Stimulated activated CD4-positive, alpha-beta T cell treated with anti-CD3 and anti-CD28 coated beads, Interleukin-1b, Interleukin-23, amount 100 ng/mL, for 24 hours (primary cell): ENCODE data around the gene BCLAF1.
"Not testable (repeated sequence)": the region's sequence is repeated elsewhere in the genome, so short reads cannot be mapped to it uniquely, and the experiment has no call there.

Experiments
- DNase-seq, 4 experiments: peaks; one replicate each; pipeline ENCODE4 v3.0.0-alpha.2; 2020; ENCODE audit warnings: low read depth in 4 of 4, low spot score in 1 of 4

The BCLAF1 gene

GRCh38 chr6:136312975-136313374 is 23.3 kb upstream of the BCLAF1 start:
- DNase-seq = no peak

- no peak for DNase-seq
Observed at GRCh38 chr6:136309729-136310311, 20.2 kb upstream of the BCLAF1 start.

DNA sequence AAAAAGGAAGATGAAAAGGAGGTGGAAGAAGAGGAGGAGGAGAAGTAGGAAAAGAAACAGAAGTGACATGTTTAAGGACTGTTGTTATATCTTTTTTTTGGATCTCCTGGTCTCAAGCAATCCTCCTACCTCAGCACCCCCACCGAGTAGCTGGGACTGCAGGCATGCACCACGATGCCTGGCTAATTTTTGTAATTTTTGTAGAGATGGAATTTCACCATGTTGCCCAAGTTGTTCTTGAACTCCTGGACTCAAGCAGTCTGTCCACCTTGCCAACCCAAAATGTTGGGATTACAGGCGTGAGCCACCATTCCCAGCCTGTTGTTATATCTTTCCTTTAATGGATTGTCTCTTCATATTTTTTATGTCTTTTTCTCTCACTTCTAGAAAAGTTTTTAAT is 19.5 kb upstream of the BCLAF1 start:
- no peak for DNase-seq

DNA sequence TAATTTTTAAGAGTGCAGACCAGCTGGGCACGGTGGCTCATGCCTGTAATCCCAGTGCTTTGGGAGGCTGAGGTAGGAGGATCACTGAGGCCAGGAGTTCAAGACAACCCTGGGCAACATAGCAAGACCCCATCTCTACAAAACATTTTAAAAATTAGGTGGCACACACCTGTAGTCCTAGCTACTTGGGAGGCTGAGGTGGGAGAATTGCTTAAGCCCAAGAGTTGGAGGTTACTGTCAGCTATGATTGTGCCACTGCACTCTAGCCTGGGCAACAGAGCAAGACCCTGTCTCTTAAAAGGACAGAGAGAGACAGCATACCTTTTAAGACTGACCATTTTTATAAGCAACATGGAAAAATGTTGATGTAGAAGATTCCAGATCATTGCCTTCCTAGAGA is 18.8 kb upstream of the BCLAF1 start:
- not testable (repeated sequence) for DNase-seq

DNA sequence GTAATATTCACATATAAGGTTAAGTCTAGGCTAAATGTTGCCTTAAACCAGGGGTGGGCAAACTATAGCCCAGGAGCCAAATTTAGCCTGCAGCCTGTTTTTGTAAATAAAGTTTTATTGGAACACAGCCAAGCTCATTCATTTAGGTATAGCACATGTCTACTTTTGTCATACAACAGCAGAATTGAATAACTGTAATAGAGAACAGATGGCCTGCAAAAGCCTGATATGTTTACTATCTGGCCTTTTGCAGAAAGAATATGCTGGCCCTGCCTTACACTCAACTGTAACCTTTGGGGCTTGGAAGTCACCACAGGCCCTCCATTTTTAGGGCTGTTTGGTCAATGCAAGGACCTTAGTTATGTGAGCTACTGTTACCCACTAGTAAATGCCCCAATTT is 17.7 kb upstream of the BCLAF1 start:
- DNase-seq = no peak

DNA sequence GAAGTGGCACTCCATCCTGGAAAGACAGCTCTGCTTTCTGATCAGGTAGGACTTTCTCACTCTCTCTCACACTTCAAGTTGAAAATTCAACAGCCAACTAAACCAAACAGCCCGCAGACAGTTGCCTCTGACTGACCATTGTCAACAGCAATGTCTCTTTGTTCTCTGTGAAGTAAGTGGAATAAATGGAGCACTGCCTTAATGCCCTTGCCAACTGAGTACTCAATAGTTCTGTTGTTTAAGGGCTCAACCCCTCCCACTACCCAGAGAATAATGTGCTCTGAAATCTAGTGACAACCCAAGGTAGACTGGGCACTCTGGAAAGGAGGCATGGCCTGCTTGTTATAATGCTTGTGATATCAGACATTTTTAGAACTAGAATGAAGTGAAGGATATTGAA is 16.8 kb upstream of the BCLAF1 start:
- DNase-seq = no peak

GRCh38 chr6:136304410-136304809 is 14.8 kb upstream of the BCLAF1 start:
- no peak for DNase-seq

- no peak for DNase-seq
Observed at GRCh38 chr6:136303516-136303915, 13.9 kb upstream of the BCLAF1 start.

GRCh38 chr6:136294621-136295020 is 5.0 kb upstream of the BCLAF1 start:
- DNase-seq = no peak

DNA sequence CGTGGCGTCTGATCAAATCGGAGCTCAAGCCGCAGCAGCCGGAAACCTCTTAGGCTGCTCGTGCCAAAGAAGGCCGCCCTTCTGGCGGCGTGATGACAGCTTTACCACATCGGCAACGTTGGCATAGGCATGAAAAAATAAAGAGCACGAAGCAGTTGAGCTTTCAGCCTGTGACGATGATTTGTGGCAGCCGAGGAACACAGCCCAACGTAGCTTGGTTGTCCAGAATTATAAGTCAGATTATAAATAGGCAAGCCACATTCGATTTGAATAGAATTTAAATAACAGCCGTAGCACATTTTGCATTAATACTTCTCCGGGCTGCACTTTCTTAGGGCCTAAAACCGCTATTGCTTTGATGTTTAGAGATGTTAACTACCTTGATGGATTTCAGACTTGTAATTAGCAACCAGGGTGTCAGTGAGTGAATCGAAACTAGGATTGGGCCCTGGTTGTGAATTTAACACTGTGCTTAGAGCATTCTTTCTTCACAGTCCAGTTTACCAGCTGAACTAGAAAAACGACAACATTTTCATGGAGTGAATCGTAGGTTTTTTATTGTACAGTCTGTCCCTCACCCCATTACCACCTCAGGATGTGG is 864 bp upstream of the BCLAF1 start:
- peak; percentile 35 to 44 (median 40) for DNase-seq

- DNase-seq = peak; percentile 81 to 84 (median 84)
Observed at GRCh38 chr6:136289327-136289578, 393 bp downstream of the BCLAF1 start.

DNA sequence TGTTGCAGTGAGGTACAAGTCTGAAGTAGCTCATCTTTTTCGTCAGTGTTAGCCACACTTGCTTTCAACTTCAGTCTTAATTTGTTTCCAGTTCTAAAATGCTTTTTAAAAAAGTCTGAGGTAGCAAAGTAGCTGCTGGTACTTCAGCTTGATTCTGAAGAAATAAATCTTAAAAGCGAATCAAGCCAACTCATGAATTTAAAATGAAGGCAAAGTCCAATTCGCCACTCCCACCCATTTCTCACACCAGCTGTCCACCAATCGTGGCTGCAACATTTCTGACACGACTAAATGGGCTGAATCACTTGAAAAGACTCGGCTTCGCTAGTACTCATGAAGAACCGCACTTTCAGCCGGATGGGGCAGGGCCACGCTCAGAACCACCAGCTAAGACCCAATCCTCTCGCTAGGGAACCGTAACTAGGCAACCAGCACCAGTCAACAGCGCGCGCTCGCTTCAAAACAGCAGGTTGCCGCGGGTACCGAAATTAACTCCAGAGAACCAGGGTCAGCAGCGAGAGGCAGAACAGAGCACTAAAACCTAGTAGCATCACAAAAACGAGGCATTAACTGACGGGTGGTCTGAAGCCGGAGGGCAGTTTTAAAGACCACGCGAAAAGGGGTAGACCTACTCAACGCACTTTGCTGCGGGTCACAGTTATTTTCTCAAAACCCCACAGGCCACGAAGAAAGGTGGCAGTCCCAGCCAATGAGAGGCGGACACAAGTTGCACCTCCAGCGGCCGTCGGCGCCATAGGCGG is 900 bp downstream of the BCLAF1 start:
- peak; percentile 56 to 73 (median 69) for DNase-seq

DNA sequence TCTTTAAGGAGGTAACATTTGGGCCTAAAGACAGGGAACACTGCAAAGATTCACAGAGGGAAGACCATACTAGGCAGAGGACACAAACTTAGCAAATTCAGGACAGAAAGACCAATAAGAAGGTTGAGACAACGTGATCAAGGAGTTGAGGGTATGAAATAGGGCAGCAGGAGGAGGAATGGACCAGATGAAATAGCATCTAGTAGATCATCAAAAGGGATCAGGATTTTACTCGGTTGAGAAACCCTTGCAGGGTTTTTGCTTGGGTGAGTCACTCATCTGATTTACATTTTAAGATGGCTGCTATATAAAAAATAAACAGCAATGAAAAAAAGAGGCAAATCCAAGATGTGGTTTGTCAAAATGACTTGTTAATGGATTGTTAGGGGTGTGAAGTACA is 4.7 kb downstream of the BCLAF1 start:
- DNase-seq = no peak

DNA sequence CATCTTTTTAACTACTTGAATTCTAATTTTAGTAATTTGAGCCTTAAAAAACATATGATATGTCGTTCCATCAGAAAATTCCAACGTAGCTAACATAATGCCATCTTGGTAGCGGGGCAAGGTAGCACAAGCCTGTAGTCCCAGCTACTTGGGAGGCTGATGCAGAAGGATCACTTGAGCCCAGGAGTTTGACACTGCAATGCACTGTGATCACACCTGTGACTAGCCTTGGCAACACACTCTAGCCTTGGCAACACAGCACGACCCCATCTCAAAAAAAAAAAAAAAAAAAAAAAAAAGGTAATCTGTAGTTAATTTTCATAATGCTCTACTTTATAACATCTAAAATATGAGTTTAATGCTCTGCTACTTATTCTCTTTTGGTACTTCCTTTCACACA is 6.7 kb downstream of the BCLAF1 start:
- no peak for DNase-seq

DNA sequence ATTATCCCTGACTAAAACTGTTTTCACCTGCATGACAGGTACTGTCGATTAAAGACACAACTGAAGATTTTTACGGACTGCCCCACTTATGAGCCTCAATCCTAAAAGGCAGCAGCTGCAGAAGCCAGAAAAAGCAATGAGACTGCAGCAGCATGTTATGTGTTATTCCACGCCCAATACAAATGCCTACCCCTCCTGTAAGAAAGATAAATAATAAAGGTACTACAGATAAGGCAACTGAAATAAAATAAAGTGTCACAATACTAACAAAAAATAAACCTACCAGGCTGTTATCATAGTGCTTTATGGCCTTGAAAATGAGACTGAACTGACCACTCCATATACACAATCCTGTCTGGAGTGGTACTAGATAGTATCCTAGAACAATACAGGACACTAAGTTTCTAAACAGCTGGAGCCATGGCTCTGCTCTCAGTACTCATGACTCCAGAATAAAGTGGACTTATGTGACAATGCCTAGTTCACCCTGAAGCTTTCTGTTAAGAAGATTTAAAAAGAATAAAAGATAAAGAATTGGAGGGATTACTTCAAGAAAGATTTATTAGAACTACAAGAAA is 9.5 kb downstream of the BCLAF1 start:
- DNase-seq = no peak

- DNase-seq = no peak
Observed at GRCh38 chr6:136274062-136274461, 15.6 kb downstream of the BCLAF1 start.

GRCh38 chr6:136265101-136265500 is 24.5 kb downstream of the BCLAF1 start:
- DNase-seq = no peak

DNA sequence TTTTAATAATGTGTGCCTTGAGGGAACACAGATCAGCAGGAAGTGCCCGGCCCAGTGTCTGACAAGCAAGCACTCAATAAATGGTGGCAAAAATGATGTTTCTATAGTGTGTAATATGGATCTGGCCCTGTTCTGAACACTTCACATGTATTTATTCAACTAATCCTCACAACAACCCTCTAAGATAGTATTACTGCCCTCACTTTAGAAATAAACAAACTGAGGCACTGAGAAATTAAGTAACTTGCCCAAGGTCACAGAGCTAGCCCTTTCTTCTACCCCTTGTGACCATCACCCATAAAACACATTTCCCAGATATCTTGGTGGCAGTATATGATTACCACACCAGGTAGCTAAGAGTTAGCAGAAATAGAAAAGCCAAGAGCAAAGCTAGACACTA is 26.7 kb downstream of the BCLAF1 start:
- no peak for DNase-seq

DNA sequence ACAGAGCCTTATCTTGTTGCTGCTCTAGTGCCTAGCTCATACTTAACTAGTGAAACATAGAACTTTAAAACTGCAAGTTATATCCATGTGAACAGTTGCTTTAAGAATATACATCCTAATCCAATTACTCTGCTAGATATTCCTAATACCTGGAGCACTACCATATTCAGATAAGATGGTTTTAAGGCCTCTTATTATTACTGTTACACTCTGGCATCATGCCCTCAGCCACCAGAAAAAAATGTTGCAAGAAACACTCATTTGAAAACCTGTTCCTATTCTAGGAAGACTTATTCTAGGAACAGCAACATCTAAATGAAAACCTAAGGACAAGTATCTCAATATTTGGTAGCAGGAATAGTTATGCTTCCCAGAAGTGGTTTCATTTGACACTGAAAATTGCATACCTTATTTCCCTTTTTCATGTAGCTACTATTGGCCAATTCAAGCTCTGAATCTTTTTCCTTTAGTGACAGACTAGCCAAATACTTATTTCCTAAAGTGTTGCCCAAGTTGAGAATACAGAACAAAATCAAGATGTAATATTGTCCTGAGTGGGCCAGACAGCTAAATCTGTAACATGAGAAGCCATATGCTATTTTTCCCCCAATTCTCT is 34.7 kb downstream of the BCLAF1 start:
- DNase-seq = no peak

DNA sequence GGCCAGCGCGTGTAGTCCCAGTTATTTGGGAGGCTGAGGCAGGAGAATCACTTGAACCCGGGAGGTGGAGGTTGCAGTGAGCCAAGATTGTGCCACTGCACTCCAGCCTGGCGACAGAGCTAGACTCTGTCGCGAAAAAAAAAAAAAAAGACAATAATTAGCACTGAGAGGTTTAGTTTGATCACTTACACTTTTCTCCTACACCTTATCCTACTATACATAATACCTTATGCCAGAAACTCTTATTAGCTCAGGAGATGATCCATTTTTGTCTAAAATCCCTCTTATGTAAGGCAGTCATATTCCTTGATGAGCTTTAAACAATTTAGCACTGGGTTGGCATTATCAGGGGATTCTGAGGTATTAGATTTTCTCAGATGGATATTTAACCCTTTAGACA is 35.9 kb downstream of the BCLAF1 start:
- DNase-seq = no peak

DNA sequence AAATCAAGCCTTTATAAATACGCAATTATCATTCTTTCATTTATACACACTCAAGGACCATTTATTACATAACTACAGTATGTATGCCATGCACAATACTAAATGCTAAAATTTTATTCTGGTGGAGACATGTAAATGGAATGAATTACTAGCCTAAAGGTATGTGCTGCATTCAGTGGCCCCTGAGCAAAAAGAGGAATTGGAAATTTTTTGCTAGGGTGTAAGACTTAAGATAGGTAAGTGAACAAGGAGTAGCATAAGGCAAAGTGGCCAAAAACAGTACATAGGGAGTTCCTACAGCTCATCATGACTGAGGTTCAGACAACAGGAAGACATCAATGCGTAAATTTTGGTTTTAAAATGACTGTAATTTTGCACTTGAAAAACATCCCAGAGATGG is 37.2 kb downstream of the BCLAF1 start:
- DNase-seq = no peak

GRCh38 chr6:136251394-136251793 is 38.3 kb downstream of the BCLAF1 start:
- no peak for DNase-seq
